VCaP (cell line): ENCODE measurements around the gene NMNAT2.

ENCODE experiments used
- H3K27ac ChIP-seq: fragments of 450-650 bp; 2 replicates; pipeline ENCODE4 v1.5.1; 2017
- TF ChIP-seq, protein P1 (sequence below): fragments of 450-650 bp; conservative IDR thresholded peaks from 2 replicates; pipeline ENCODE4 v1.5.1; 2017; ENCODE audit warnings: mild to moderate bottlenecking, moderate library complexity

The NMNAT2 gene

DNA sequence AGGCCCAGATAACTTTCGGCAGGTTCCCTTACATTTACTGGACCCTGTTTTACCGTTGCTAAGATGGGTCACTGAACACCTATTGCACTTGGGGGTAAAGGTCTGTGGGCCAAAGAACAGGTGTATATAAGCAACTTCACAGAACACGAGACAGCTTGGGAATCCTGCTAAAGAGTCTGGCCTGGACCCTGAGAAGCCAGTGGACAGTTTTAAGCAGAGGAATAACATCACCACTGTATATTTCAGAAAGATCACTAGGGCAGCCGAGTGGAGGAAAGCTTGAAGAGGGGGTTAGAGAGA, 177.7 kb downstream of the NMNAT2 start:
- no peak overlapping the region for H3K27ac ChIP-seq
- TF ChIP-seq, protein P1, sequence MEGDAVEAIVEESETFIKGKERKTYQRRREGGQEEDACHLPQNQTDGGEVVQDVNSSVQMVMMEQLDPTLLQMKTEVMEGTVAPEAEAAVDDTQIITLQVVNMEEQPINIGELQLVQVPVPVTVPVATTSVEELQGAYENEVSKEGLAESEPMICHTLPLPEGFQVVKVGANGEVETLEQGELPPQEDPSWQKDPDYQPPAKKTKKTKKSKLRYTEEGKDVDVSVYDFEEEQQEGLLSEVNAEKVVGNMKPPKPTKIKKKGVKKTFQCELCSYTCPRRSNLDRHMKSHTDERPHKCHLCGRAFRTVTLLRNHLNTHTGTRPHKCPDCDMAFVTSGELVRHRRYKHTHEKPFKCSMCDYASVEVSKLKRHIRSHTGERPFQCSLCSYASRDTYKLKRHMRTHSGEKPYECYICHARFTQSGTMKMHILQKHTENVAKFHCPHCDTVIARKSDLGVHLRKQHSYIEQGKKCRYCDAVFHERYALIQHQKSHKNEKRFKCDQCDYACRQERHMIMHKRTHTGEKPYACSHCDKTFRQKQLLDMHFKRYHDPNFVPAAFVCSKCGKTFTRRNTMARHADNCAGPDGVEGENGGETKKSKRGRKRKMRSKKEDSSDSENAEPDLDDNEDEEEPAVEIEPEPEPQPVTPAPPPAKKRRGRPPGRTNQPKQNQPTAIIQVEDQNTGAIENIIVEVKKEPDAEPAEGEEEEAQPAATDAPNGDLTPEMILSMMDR: no peak

DNA sequence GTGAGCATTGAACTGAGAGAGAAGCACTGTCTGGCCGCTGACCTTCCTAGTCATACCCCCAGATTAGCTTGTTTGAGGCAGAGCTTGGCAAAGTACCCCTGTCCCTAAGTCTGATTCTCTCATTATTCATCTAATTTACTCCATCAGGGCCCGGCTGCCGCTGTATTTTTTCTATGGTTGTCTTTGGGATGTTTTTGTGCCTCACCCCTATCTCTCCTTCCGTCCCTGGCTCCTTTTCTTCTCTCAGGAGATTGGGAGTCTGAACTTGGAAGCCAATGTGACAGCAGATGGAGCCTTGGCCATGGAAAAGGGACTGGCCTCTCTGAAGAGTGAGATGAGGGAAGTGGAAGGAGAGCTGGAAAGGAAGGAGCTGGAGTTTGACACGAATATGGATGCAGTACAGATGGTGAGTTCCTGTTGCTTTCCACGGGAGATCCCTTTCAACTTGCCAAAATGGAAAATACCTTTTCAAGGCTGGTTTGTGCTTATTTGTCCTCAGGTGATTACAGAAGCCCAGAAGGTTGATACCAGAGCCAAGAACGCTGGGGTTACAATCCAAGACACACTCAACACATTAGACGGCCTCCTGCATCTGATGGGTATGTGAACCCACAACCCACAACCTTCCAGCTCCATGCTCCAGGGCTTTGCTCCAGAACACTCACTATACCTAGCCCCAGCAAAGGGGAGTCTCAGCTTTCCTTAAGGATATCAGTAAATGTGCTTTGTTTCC, 178.2 kb downstream of the NMNAT2 start:
- no peak overlapping the region for H3K27ac ChIP-seq
- TF ChIP-seq, protein P1: no peak

DNA sequence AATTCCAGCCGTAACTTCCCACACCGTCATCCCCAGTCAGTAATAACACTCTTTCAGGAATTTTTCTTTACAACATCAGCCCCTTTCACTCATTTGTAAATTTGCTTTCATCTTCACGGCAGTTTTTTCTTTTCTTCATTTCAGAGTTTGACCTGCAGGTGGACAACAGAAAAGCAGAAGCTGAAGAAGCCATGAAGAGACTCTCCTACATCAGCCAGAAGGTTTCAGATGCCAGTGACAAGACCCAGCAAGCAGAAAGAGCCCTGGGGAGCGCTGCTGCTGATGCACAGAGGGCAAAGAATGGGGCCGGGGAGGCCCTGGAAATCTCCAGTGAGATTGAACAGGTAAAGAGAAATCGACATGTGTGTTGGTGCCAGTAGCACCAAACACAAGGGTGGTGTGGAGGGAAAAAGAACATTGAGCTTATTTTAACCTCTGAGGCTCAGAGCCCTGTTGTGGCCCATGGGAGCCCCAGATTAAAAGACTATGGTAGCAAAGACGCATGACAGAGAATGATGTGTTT, 178.9 kb downstream of the NMNAT2 start:
- TF ChIP-seq, protein P1: no peak
- no peak overlapping the region for H3K27ac ChIP-seq

- TF ChIP-seq, protein P1: no peak
- no peak overlapping the region for H3K27ac ChIP-seq
Observed at GRCh38 chr1:183238071-183238470, 180.1 kb downstream of the NMNAT2 start.

DNA sequence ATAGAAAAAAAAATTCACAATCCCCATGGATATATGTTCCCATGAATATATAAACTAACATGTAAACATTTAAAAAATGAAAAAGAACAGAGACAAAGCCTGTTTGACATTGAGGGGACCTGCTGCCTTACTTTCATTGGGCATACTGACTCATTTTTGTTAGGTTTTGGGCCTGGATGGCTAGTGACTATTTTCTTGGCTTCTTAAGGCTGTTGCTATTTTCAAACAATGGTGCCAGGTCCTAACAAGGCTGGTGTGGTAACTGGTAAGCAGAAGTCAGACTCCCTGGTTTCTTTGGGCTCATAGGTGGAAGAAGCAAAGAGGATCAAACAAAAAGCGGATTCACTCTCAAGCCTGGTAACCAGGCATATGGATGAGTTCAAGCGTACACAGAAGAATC, 181.1 kb downstream of the NMNAT2 start:
- H3K27ac ChIP-seq: no peak overlapping the region
- TF ChIP-seq, protein P1: no peak

DNA sequence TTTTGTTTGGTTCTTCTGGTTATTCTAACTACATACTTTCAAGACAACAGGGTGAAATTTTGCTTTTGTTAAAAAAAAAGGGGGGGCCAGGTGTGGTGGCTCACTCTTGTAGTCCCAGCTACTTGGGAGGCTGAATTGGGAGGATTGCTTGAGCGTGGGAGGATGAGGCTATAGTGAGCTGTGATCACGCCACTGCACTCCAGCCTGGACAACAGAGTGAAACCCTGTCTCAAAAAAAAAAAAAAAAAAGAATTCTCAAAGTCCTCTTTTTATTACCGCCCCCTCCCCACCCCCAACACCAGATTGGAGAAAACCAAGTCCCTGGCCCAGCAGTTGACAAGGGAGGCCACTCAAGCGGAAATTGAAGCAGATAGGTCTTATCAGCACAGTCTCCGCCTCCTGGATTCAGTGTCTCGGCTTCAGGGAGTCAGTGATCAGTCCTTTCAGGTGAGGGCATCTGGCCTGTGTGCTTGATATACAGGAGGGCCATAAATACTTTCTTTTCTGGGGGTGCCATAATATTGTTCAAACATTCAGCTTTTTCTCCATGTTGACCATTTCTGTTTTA, 181.9 kb downstream of the NMNAT2 start:
- TF ChIP-seq, protein P1: no peak
- no peak overlapping the region for H3K27ac ChIP-seq

DNA sequence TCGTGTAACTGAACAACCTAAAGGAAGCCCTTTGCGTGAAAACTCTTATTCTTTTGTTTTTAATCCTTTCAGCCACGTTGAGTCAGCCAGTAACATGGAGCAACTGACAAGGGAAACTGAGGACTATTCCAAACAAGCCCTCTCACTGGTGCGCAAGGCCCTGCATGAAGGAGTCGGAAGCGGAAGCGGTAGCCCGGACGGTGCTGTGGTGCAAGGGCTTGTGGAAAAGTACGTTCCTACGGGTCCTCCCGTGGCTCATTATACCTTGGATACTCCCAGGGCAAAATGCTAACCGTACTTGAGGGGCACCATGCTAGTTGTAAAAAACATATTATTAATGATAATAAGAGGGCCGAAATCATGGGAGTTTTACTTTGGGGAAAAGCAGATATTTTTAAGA, 182.7 kb downstream of the NMNAT2 start:
- no peak overlapping the region for H3K27ac ChIP-seq

More for the DNA sequence above, 182.7 kb downstream of the NMNAT2 start:
- TF ChIP-seq, protein P1: no peak
